ENCODE results near the gene PNPLA7. TPM values are rescaled to one million over a fixed set of nuclear protein-coding genes. Genes with fewer than 3 reads are reported as not detected.

Gene PNPLA7
- total and polyA plus RNA-seq, 2 of the 13 experiments (the other 11 are each of a cell fraction or from before 2014, with no cell fraction given), result 0.42 to 1.5 TPM

DNA sequence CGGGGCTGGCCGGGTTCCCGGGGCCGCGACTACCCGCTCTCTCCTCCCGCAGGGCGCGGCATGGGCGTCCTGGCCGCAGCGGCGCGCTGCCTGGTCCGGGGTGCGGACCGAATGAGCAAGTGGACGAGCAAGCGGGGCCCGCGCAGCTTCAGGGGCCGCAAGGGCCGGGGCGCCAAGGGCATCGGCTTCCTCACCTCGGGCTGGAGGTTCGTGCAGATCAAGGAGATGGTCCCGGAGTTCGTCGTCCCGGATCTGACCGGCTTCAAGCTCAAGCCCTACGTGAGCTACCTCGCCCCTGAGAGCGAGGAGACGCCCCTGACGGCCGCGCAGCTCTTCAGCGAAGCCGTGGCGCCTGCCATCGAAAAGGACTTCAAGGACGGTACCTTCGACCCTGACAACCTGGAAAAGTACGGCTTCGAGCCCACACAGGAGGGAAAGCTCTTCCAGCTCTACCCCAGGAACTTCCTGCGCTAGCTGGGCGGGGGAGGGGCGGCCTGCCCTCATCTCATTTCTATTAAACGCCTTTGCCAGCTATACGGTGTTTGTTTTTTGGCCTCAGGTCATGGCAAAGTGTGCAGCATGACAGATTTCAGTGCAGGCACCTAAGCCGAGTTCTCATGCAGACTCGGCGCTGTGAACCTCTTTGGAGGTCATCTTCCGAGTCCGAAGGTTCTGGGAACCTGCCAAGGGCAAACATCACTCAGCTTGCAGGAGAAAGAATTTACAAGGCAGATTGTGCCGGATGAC, 2.0 kb upstream of the PNPLA7 start (continued):
- TF ChIP-seq, protein P1, sequence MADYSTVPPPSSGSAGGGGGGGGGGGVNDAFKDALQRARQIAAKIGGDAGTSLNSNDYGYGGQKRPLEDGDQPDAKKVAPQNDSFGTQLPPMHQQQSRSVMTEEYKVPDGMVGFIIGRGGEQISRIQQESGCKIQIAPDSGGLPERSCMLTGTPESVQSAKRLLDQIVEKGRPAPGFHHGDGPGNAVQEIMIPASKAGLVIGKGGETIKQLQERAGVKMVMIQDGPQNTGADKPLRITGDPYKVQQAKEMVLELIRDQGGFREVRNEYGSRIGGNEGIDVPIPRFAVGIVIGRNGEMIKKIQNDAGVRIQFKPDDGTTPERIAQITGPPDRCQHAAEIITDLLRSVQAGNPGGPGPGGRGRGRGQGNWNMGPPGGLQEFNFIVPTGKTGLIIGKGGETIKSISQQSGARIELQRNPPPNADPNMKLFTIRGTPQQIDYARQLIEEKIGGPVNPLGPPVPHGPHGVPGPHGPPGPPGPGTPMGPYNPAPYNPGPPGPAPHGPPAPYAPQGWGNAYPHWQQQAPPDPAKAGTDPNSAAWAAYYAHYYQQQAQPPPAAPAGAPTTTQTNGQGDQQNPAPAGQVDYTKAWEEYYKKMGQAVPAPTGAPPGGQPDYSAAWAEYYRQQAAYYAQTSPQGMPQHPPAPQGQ (CRISPR knock-in tag; IDR thresholded peaks at IDR 0.05; ENCODE audit: borderline replicate concordance), result no peak
- TF ChIP-seq KDM5A (IDR thresholded peaks at IDR 0.05; ENCODE audit: borderline replicate concordance, low read length) (peak; percentile 43; the same call in 1 of the 2 replicates), SAFB2 (CRISPR knock-in tag; IDR thresholded peaks at IDR 0.05; ENCODE audit: borderline replicate concordance, low read depth) (0 out of 2 replicates have a peak, but pooled peaks have one; percentile 70), ZNF780A (CRISPR knock-in tag; IDR thresholded peaks at IDR 0.05) (no peak), KLF12 (CRISPR knock-in tag; IDR thresholded peaks at IDR 0.05; ENCODE audit: borderline replicate concordance) (peak; percentile 3; the same call in 1 of the 2 replicates), SMARCE1 (IDR thresholded peaks at IDR 0.05; ENCODE audit: borderline replicate concordance) (no peak), SRY (CRISPR knock-in tag; IDR thresholded peaks at IDR 0.05) (no peak), PHF8 (CRISPR knock-in tag; IDR thresholded peaks at IDR 0.05) (peak; percentile 28; the same call in 1 of the 2 replicates)
- TF ChIP-seq, protein P2, sequence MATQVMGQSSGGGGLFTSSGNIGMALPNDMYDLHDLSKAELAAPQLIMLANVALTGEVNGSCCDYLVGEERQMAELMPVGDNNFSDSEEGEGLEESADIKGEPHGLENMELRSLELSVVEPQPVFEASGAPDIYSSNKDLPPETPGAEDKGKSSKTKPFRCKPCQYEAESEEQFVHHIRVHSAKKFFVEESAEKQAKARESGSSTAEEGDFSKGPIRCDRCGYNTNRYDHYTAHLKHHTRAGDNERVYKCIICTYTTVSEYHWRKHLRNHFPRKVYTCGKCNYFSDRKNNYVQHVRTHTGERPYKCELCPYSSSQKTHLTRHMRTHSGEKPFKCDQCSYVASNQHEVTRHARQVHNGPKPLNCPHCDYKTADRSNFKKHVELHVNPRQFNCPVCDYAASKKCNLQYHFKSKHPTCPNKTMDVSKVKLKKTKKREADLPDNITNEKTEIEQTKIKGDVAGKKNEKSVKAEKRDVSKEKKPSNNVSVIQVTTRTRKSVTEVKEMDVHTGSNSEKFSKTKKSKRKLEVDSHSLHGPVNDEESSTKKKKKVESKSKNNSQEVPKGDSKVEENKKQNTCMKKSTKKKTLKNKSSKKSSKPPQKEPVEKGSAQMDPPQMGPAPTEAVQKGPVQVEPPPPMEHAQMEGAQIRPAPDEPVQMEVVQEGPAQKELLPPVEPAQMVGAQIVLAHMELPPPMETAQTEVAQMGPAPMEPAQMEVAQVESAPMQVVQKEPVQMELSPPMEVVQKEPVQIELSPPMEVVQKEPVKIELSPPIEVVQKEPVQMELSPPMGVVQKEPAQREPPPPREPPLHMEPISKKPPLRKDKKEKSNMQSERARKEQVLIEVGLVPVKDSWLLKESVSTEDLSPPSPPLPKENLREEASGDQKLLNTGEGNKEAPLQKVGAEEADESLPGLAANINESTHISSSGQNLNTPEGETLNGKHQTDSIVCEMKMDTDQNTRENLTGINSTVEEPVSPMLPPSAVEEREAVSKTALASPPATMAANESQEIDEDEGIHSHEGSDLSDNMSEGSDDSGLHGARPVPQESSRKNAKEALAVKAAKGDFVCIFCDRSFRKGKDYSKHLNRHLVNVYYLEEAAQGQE (IDR thresholded peaks at IDR 0.05; ENCODE audit: borderline replicate concordance in 1 of 2, low read depth in 1 of 2, low read length in 2 of 2), result no peak
- TF ChIP-seq, protein P3, sequence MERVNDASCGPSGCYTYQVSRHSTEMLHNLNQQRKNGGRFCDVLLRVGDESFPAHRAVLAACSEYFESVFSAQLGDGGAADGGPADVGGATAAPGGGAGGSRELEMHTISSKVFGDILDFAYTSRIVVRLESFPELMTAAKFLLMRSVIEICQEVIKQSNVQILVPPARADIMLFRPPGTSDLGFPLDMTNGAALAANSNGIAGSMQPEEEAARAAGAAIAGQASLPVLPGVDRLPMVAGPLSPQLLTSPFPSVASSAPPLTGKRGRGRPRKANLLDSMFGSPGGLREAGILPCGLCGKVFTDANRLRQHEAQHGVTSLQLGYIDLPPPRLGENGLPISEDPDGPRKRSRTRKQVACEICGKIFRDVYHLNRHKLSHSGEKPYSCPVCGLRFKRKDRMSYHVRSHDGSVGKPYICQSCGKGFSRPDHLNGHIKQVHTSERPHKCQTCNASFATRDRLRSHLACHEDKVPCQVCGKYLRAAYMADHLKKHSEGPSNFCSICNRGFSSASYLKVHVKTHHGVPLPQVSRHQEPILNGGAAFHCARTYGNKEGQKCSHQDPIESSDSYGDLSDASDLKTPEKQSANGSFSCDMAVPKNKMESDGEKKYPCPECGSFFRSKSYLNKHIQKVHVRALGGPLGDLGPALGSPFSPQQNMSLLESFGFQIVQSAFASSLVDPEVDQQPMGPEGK (CRISPR knock-in tag; IDR thresholded peaks at IDR 0.05), result no peak
- TF ChIP-seq, protein P4, sequence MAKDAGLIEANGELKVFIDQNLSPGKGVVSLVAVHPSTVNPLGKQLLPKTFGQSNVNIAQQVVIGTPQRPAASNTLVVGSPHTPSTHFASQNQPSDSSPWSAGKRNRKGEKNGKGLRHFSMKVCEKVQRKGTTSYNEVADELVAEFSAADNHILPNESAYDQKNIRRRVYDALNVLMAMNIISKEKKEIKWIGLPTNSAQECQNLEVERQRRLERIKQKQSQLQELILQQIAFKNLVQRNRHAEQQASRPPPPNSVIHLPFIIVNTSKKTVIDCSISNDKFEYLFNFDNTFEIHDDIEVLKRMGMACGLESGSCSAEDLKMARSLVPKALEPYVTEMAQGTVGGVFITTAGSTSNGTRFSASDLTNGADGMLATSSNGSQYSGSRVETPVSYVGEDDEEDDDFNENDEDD (CRISPR knock-in tag; IDR thresholded peaks at IDR 0.05; ENCODE audit: borderline replicate concordance), result peak; percentile 4; the same call in 1 of the 2 replicates
- TF ChIP-seq, protein P5, sequence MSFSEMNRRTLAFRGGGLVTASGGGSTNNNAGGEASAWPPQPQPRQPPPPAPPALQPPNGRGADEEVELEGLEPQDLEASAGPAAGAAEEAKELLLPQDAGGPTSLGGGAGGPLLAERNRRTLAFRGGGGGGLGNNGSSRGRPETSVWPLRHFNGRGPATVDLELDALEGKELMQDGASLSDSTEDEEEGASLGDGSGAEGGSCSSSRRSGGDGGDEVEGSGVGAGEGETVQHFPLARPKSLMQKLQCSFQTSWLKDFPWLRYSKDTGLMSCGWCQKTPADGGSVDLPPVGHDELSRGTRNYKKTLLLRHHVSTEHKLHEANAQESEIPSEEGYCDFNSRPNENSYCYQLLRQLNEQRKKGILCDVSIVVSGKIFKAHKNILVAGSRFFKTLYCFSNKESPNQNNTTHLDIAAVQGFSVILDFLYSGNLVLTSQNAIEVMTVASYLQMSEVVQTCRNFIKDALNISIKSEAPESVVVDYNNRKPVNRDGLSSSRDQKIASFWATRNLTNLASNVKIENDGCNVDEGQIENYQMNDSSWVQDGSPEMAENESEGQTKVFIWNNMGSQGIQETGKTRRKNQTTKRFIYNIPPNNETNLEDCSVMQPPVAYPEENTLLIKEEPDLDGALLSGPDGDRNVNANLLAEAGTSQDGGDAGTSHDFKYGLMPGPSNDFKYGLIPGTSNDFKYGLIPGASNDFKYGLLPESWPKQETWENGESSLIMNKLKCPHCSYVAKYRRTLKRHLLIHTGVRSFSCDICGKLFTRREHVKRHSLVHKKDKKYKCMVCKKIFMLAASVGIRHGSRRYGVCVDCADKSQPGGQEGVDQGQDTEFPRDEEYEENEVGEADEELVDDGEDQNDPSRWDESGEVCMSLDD (CRISPR knock-in tag; IDR thresholded peaks at IDR 0.05; ENCODE audit: borderline replicate concordance), result no peak

Data from HepG2 (cell line).